Karpas-422 (cell line): ENCODE results near the gene PDZK1IP1. TPM values are rescaled to one million over a fixed set of nuclear protein-coding genes. Genes with fewer than 3 reads are reported as not detected.

Experiments
- total RNA-seq: library from RNA; depleted of rRNA; stranded (reverse); fragments of >200 nt; shearing (Covaris generic); gene quantifications from 2 replicates; pipeline ENCODE4 v1.2.3, GENCODE V29; 2014; ENCODE audit warnings: low replicate concordance; rRNA removed

The PDZK1IP1 gene
- total RNA-seq, 1 experiment from 2014 or later, result not detected

Other genes with a start within 250 kb of the PDZK1IP1 start
- gene CYP4A11, start 248.6 kb downstream of the PDZK1IP1 start, total RNA-seq, result not detected in 2 replicates
- not detected in 2 replicates for gene CYP4X1, start 166.4 kb downstream of the PDZK1IP1 start, total RNA-seq
- gene CYP4Z1, start 122.8 kb downstream of the PDZK1IP1 start, total RNA-seq, result not detected in 2 replicates
- gene CYP4A22, start 52.6 kb downstream of the PDZK1IP1 start, total RNA-seq, result not detected in 2 replicates
- gene TAL1, start 42.2 kb upstream of the PDZK1IP1 start, total RNA-seq, result not detected in 2 replicates
- 15.2 and 29.4 TPM in 2 replicates for gene STIL, start 124.1 kb upstream of the PDZK1IP1 start, total RNA-seq
- 78.5 and 166 TPM in 2 replicates for gene CMPK1, start 143.8 kb upstream of the PDZK1IP1 start, total RNA-seq
- not detected in 2 replicates for gene FOXE3, start 226.2 kb upstream of the PDZK1IP1 start, total RNA-seq
- gene FOXD2, start 248.0 kb upstream of the PDZK1IP1 start, total RNA-seq, result 0.07 and 0.51 TPM in 2 replicates